ENCODE data around the gene BPGM.
"Not testable (repeated sequence)": the region's sequence is repeated elsewhere in the genome, so short reads cannot be mapped to it uniquely, and the experiment has no call there.

BPGM gene

GRCh38 chr7:134662166-134662870 lies 15.7 kb downstream of the BPGM start:
- DNase-seq (ENCODE audit: extremely low read depth in 1 of 2, low read depth in 1 of 2), result no peak

GRCh38 chr7:134662871-134663205 lies 16.2 kb downstream of the BPGM start:
- DNase-seq (ENCODE audit: extremely low read depth in 1 of 2, low read depth in 1 of 2), result no peak

GRCh38 chr7:134665045-134665444 lies 18.4 kb downstream of the BPGM start:
- DNase-seq (ENCODE audit: extremely low read depth in 1 of 2, low read depth in 1 of 2), result not testable (repeated sequence)

DNA sequence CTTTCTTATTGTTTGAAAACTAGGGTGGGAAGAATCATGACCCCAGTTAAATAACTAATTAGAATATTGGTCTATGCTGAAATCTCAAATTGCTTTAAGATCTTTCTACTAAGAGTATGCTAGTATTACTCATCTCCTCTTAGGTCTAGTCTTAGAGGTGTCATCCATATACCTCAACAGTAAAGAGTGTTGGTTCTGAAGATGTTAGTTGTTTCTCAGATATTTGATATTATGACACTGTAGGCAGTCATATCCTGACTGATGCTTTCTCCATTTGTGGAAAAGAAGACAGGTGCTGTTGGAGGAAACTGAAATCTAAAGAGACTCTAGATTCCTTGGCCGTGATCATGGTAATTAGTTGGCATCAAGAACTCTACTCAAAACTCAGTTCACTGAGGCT lies 21.2 kb downstream of the BPGM start:
- no peak for DNase-seq (ENCODE audit: extremely low read depth in 1 of 2, low read depth in 1 of 2)

- DNase-seq (ENCODE audit: extremely low read depth in 1 of 2, low read depth in 1 of 2), result no peak
Measured at GRCh38 chr7:134669388-134669787, 22.7 kb downstream of the BPGM start.

GRCh38 chr7:134669845-134670373 lies 23.3 kb downstream of the BPGM start:
- peak; percentile 28 to 37 for DNase-seq (ENCODE audit: extremely low read depth in 1 of 2, low read depth in 1 of 2)

- DNase-seq (ENCODE audit: extremely low read depth in 1 of 2, low read depth in 1 of 2), result no peak
Measured at GRCh38 chr7:134671609-134672008, 25.0 kb downstream of the BPGM start.

- DNase-seq (ENCODE audit: extremely low read depth in 1 of 2, low read depth in 1 of 2), result no peak
Measured at GRCh38 chr7:134674424-134674823, 27.8 kb downstream of the BPGM start.

DNA sequence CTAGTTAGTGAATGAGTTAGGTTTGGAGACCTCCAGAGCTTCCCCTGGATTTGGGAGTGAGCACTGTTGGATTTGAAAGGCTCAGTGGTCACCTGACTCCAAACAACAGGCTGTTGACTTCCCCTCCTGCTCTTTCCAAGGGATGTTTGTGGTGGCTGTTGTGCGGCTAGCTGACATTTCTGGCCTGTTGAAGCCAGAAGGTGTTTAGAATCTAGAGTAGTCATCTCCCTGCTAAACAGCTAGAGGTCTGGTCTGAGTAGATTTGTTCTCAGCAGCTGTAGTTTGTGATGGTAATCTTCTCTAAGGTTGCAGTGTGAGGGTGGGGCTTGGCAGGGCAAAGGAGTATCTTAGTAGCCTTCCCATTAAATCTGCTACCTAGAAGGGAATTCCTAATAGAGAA lies 30.1 kb downstream of the BPGM start:
- no peak for DNase-seq (ENCODE audit: extremely low read depth in 1 of 2, low read depth in 1 of 2)

GRCh38 chr7:134678115-134678514 lies 31.5 kb downstream of the BPGM start:
- DNase-seq (ENCODE audit: extremely low read depth in 1 of 2, low read depth in 1 of 2), result no peak

GRCh38 chr7:134679006-134679405 lies 32.4 kb downstream of the BPGM start:
- DNase-seq (ENCODE audit: extremely low read depth in 1 of 2, low read depth in 1 of 2), result no peak

DNA sequence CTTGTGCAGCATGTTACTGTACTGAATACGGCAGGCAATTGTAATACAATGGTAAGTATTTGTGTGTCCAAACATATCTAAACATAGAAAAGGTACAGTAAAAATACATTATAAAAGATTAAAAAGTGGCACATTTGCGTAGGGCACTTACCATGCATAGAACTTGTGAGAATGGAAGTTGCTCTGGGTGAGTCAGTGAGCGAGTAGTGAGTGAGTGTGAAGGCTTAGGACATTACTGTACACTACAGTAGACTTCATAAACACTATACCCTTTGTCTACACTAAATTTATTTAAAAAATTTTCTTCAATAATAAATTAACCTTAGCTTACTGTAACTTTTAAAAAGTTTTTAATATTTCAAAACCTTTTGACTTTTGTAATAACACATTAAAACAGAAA lies 37.5 kb downstream of the BPGM start:
- DNase-seq (ENCODE audit: extremely low read depth in 1 of 2, low read depth in 1 of 2), result no peak

DNA sequence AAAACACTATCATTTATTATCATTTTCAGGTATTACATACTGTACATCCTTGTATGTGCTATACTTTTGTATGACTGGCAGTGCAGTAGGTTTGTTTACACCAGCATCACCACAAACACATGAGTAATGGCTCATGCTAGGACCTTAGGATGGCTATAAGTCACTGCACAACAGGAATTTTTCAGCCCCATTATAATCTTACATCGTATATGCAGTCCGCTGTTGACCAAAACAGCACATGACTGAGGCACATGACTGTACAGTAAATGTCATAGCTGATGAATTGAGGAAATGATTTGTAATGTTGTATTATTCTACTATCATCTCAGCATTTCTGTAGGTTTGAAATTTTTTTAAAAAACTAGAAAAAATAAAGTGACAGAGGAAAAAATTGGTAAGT lies 38.6 kb downstream of the BPGM start:
- DNase-seq (ENCODE audit: extremely low read depth in 1 of 2, low read depth in 1 of 2), result no peak

DNA sequence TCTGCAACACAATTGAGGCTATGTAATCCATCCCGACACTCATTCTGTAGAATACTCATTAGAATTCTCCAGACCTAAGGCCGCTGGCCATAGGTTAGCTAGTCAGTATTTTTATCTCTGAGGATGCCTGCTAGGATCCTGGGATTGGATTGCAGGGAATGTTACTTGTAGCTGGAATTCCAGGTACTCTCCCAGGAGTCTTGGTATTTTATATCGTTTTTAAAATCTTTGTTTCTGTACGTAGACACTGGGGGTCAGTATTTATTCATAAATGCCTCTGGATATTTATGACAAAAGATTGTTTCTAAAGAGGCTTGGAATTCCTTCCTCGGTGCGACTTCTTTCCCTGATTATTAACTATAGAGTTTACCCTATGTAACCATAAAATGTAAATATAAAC lies 40.1 kb downstream of the BPGM start:
- no peak for DNase-seq (ENCODE audit: extremely low read depth in 1 of 2, low read depth in 1 of 2)

DNA sequence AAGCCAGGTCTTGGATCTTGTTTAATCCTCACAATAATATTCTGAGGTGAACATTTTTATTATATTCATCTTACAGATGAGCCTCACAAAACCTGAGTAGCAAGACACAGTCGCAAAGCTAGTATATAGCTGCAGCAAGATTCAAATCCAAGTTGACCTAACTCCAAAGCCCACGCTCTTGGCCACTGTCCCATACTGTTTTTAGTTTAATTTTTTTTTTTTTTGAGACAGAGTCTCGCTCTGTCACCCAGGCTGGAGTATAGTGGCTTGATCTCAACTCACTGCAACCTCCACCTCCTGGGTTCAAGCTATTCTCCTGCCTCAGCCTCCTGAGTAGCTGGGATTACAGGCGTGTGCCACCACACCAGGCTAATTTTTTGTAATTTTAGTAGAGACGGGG lies 42.9 kb downstream of the BPGM start:
- not testable (repeated sequence) for DNase-seq (ENCODE audit: extremely low read depth in 1 of 2, low read depth in 1 of 2)

GRCh38 chr7:134690016-134690415 lies 43.4 kb downstream of the BPGM start:
- no peak for DNase-seq (ENCODE audit: extremely low read depth in 1 of 2, low read depth in 1 of 2)

DNA sequence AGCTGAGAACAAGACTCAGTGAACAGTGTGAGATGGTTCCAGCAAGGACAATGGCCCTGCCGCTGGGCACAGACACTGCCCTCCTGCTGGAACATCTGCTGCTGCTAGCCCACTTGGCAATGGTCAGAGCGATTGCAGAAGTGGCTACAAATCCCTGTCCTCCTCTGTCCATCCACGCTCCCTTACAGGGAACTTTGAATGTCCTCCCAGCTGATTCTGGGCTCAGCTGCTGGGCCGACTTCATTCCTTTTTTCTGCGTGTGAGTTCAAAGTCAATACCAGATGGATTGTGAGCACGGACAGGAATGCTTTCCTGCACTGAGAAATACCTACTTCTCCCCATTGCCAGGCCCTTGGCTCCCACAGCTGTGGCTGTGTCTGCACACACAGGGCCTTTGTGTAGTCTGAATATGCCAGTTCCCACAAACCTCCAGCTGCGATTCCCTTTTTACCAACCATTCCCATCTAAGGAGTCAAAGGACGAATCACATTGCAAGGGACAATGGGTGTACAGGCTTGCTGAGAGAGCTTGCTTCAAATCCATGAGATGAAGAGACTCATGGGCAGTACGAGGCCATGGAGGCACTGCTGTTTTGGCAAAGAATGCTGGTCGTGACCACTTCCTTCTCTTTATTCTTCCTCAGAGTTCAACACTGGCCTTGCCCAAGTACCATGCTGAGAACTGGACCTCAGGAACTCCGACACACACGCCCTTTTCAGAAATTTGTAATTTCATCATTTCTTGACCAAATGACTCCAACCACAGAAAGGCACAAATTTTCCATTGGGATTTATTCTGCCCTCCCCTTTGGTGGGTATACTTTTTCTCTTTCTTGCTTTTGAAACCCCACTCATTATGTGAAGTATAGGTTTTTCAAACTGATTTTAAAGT lies 44.2 kb downstream of the BPGM start:
- DNase-seq (ENCODE audit: extremely low read depth in 1 of 2, low read depth in 1 of 2), result no peak

DNA sequence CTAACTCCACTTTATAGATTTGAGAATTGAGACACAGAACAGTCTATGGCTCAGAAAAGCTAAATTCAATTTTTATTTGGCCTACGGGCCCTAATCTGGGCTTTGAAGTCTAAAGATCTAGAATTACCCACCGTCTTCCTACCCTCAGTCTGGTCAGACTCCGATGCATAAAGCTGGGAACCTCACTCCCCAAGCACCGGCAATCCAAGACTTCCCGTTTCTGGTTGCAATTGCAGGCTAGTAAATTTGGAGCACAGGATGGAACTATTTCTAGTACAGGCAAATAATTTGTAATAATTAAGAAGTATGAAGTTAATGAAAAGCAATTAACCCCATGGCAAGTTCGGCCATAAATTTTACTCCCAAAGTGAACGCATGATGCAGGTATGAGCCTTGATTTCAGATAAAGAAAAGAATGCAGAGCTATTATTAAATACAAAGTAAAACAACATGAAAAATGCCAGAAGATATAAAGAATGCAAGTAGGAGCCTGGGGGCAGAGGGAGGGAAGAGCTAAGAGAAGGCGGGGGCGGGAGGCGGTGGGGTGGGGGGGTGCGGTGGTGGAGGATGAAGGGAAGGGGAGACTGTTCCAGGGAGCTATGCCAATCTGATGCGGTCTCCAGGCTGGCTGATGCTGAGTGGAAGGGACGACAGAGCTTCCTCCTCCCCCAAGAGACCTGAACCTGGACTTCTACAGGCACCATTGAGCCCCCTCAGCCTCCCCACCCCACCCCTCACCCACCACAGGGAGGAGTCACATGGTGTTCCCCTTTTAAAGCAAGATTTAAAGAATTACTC lies 45.1 kb downstream of the BPGM start:
- DNase-seq (ENCODE audit: extremely low read depth in 1 of 2, low read depth in 1 of 2), result no peak

- DNase-seq (ENCODE audit: extremely low read depth in 1 of 2, low read depth in 1 of 2), result no peak
Measured at GRCh38 chr7:134692344-134692705, 45.7 kb downstream of the BPGM start.

DNA sequence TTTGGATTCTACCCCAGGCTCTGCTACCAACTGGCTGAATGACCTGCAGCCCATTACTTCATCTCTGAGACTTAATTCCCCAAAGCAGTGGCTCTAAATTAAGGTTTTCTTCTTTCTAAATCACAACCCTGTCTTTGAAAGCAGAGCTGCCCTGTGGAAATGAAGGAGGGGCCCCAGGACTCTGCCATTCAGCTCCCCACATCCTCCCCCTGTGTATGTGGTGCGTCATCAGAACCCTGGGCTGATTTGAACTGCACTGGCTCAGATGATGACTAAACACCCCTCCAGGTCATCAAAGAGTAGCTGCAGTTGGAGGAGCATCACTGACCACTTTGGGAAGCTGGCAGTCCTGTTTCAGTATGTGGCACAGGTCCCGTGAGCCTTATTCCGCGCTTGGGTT lies 46.6 kb downstream of the BPGM start:
- peak in 1 of 2 donors; percentile 42 for DNase-seq (ENCODE audit: extremely low read depth in 1 of 2, low read depth in 1 of 2)

GRCh38 chr7:134694299-134694698 lies 47.6 kb downstream of the BPGM start:
- no peak for DNase-seq (ENCODE audit: extremely low read depth in 1 of 2, low read depth in 1 of 2)

Data from stimulated activated CD8-positive, alpha-beta memory T cell treated with anti-CD3 and anti-CD28 coated beads, Interleukin-7, amount 100 ng/mL, for 48 hours (primary cell).